ENCODE data around the gene HEBP2. TPM values are rescaled to one million over a fixed set of nuclear protein-coding genes. Genes with fewer than 3 reads are reported as not detected.

The HEBP2 gene
- total RNA-seq, 4 donors from 2014 or later, result 71.1 to 105 (median 77.8) TPM

GRCh38 chr6:138403324-138403800 is 661 bp upstream of the HEBP2 start:
- no peaks in the 10 kb centered on the region for H3K9me3 ChIP-seq
- TF ChIP-seq POLR2AphosphoS5 (IDR thresholded peaks at IDR 0.05) (no peak), CTCF (IDR thresholded peaks at IDR 0.05) (peak in 3 of 4 experiments; percentile 3 to 41 (median 5))
- H3K4me3 ChIP-seq, result peak overlapping the region; percentile 57 to 93
- no CpG with 5 or more reads among the region's 30 CpGs for WGBS, 2 donors (ENCODE audit: low coverage in 1 of 2)
- ATAC-seq, result peak; percentile 7
- H3K4me1 ChIP-seq, result peaks cover 0 to 33% (median 0%) of the 10 kb centered on the region in 3 donors
- peaks cover 0 to 28% of the 10 kb centered on the region in 2 donors for H3K36me3 ChIP-seq
- no peaks in the 10 kb centered on the region for H3K27me3 ChIP-seq
- peak overlapping the region; percentile 64 to 97 (median 97) for H3K27ac ChIP-seq

GRCh38 chr6:138404666-138405337 is 779 bp downstream of the HEBP2 start:
- peaks cover 0 to 43% of the 10 kb centered on the region in 2 donors for H3K36me3 ChIP-seq
- H3K27ac ChIP-seq, result peak overlapping the region; percentile 64 to 97 (median 97)
- H3K27me3 ChIP-seq, result no peaks in the 10 kb centered on the region
- peaks cover 0 to 38% (median 0%) of the 10 kb centered on the region in 3 donors for H3K4me1 ChIP-seq
- 3 to 8% methylated on average over 6 to 15 of the region's 35 CpGs for WGBS, 2 donors (ENCODE audit: low coverage in 1 of 2)
- TF ChIP-seq POLR2A (IDR thresholded peaks at IDR 0.05) (no peak), EP300 (IDR thresholded peaks at IDR 0.05) (no peak), CTCF (IDR thresholded peaks at IDR 0.05) (no peak), POLR2AphosphoS5 (IDR thresholded peaks at IDR 0.05) (no peak)
- H3K4me3 ChIP-seq, result peak overlapping the region; percentile 57 to 93
- H3K9me3 ChIP-seq, result no peaks in the 10 kb centered on the region
- peak; percentile 14 for ATAC-seq

- H3K36me3 ChIP-seq, result peaks cover 0 to 54% of the 10 kb centered on the region in 2 donors
- peak overlapping the region in 1 of 4 donors; percentile 97 for H3K27ac ChIP-seq
- no peak for TF ChIP-seq POLR2A (IDR thresholded peaks at IDR 0.05)
- no peak for TF ChIP-seq POLR2AphosphoS5 (IDR thresholded peaks at IDR 0.05)
- TF ChIP-seq EP300 (IDR thresholded peaks at IDR 0.05), result no peak
- no peak for TF ChIP-seq CTCF (IDR thresholded peaks at IDR 0.05)
- peaks cover 0 to 48% (median 0%) of the 10 kb centered on the region in 3 donors for H3K4me1 ChIP-seq
- H3K4me3 ChIP-seq, result no peak overlapping the region
- no peaks in the 10 kb centered on the region for H3K9me3 ChIP-seq
- WGBS, 2 donors (ENCODE audit: low coverage in 1 of 2), result 70 to 79% methylated on average over 5 of the region's 5 CpGs
- no peaks in the 10 kb centered on the region for H3K27me3 ChIP-seq
- no peak for ATAC-seq
These were observed 1.9 kb downstream of the HEBP2 start for GRCh38 chr6:138405816-138406413.

GRCh38 chr6:138406443-138406842 is 2.4 kb downstream of the HEBP2 start:
- TF ChIP-seq EP300 (IDR thresholded peaks at IDR 0.05), result no peak
- TF ChIP-seq POLR2AphosphoS5 (IDR thresholded peaks at IDR 0.05), result no peak
- TF ChIP-seq CTCF (IDR thresholded peaks at IDR 0.05), result no peak
- TF ChIP-seq POLR2A (IDR thresholded peaks at IDR 0.05), result no peak
- WGBS, 2 donors (ENCODE audit: low coverage in 1 of 2), result 83 to 84% methylated on average over 2 of the region's 2 CpGs

More at GRCh38 chr6:138406443-138406842, 2.4 kb downstream of the HEBP2 start:
- no peak overlapping the region for H3K4me3 ChIP-seq
- H3K27me3 ChIP-seq, result no peaks in the 10 kb centered on the region
- H3K27ac ChIP-seq, result no peak overlapping the region
- H3K36me3 ChIP-seq, result peaks cover 0 to 59% of the 10 kb centered on the region in 2 donors
- no peaks in the 10 kb centered on the region for H3K9me3 ChIP-seq
- no peak for ATAC-seq
- peaks cover 0 to 48% (median 0%) of the 10 kb centered on the region in 3 donors for H3K4me1 ChIP-seq

Data from gastroesophageal sphincter (tissue), 4 donors.